ENCODE data around the gene PRAME. TPM values are rescaled to one million over a fixed set of nuclear protein-coding genes. Genes with fewer than 3 reads are reported as not detected.
"Not testable (repeated sequence)": the region's sequence is repeated elsewhere in the genome, so short reads cannot be mapped to it uniquely, and the experiment has no call there.

The PRAME gene
- total and polyA plus RNA-seq, 9 donors: 0.28 TPM; not detected in 8

DNA sequence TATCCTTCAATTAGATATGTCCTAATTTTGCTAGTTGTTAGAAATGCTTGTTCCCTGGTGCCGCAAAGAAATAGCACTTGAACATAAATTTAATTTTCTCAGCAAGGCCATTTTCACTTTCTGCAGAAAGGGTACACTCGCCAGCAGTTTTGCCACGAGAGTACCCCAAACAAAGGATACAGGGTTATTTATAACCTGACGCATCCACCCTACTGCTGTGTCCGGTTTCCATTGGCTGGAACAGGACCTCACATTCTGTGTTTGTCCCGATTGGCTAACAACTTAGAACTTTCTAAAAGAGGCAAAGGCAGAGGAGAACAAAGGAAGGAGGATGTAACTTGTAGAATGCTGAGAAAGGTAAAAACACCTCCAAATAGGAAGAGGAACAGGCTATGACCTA, 49.2 kb downstream of the PRAME start:
- not testable (repeated sequence) for H3K9me3 ChIP-seq (replicated peaks; ENCODE audit: control insufficient read depth, low read depth, low read length); DNase-seq; H3K4me3 ChIP-seq (ENCODE audit: low read length); H3K27ac ChIP-seq (ENCODE audit: low read length); H3K36me3 ChIP-seq (ENCODE audit: control insufficient read depth, insufficient read depth, low read length); H3K27me3 ChIP-seq (ENCODE audit: control insufficient read depth, insufficient read depth, low read length)
- H3K4me1 ChIP-seq (ENCODE audit: control insufficient read depth, insufficient read depth, low read length): peaks cover 15% of the 10 kb centered on the region
- WGBS (ENCODE audit: insufficient coverage): 87% methylated on average over 3 of the region's 6 CpGs

DNA sequence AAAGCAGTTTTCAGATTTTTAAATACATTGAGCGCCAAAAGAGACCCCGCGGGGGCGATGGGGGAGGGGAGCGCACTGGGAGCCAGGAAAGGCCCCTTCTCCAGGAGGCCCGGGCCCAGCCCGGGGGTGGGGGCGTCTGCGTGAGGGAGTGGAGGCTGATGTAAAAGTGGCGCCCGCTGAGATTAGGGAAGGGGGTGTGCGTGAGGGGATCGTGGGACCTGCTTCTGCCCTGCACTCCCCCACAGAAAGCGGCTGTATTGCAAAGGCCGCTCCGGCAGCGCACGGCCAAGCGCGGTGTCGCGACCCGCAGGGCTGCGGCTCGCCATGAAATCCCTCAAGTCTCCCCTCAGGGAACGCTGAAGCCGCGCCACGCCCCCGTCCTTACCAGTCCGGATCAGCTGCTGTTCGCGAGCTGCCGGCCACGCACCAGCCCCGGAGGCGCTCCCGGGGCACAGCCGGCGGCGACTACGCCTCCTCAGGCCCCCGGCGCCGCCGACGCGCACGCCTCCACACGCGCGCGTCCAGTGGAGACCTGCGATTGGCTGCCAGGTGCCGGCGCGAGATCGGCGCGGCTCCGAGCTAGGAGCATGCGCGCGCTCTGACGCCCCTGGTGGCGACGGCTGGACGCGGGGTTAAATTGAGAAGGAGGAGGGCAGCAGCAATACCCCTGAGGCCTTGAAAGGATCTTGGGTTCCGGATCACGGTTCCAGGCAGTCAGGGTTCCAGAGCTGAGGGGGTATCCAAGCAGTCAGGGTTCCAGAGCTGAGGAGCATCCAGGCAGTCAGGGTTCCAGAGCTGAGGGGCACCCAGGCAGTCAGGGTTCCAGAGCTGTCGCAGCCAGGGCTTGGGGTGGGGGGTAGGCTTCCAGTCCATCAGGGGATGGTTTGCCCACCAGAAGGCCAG, 50.5 kb downstream of the PRAME start, which contains the start of gene ZNF280B:
TSS of gene ZNF280B (minus strand) at position 469 of the 903 bp plus-strand sequence. CDS start 19,344 bp downstream, outside the sequence.
- peak; percentile 88 for DNase-seq
- H3K4me1 ChIP-seq (ENCODE audit: control insufficient read depth, insufficient read depth, low read length): peaks cover 7% of the 10 kb centered on the region
- no peak within 1 kb of the TSS for H3K27ac ChIP-seq (ENCODE audit: low read length)
- peaks cover 2% of the 10 kb centered on the region for H3K9me3 ChIP-seq (replicated peaks; ENCODE audit: control insufficient read depth, low read depth, low read length)
- H3K27me3 ChIP-seq (ENCODE audit: control insufficient read depth, insufficient read depth, low read length): no peaks in the 10 kb centered on the region
- H3K4me3 ChIP-seq (ENCODE audit: low read length): peak within 1 kb of the TSS; percentile 63
- under 1% methylated on average over 62 of the region's 72 CpGs for WGBS (ENCODE audit: insufficient coverage)
- H3K36me3 ChIP-seq (ENCODE audit: control insufficient read depth, insufficient read depth, low read length): no peaks in the 10 kb centered on the region

DNA sequence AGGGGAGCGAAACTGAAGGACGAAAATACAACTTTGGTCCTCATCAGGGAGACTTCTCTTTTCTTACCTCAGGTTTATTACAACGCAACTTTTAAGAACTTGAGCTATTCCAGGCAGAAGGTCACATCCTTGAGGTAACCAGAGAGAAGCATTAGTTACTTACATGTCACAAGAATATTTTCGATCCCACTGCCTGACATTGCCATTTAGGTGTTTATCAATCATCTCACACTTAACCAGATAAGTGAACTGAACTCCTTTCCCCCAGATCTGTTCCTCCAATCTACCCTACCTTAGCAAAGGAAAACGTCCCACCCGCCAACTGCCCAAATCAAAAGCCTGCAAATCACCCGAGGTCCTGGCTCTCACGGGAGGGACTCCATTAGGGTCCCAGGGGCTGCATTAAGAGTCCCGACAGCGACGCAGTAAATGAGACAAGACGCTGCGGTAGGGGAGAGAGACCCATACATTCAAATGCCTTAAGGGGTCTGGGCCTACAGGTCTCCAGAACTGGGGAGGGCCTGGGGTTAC, 51.3 kb downstream of the PRAME start:
- Histone ChIP-seq H3K36me3 (ENCODE audit: control insufficient read depth, insufficient read depth, low read length) (no peaks in the 10 kb centered on the region), H3K9me3 (replicated peaks; ENCODE audit: control insufficient read depth, low read depth, low read length) (peaks cover 2% of the 10 kb centered on the region), H3K27me3 (ENCODE audit: control insufficient read depth, insufficient read depth, low read length) (no peaks in the 10 kb centered on the region), H3K4me3 (ENCODE audit: low read length) (peak overlapping the region; percentile 63), H3K27ac (ENCODE audit: low read length) (no peak overlapping the region), H3K4me1 (ENCODE audit: control insufficient read depth, insufficient read depth, low read length) (peaks cover 7% of the 10 kb centered on the region)
- 14% methylated on average over 9 of the region's 13 CpGs for WGBS (ENCODE audit: insufficient coverage)
- peak; percentile 8 for DNase-seq

DNA sequence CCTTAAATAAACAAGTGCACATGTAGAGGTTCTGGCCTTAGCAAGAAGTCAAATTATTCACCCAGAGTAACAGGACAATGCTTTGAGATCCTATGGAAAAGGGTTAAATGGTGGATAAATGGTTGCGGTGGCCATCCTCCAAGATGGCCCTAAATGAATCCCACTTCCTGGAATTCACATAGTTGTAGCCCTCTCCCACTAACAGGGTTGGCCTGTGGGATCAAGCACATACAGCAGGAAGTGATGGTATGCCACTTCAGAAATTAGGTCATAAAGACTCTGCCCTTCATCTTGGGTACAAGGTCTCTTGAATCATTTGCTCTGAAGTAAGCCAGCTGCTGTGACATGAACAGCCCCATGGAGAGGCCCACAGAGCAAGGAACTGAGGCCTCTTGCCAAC, 52.3 kb downstream of the PRAME start:
- no peak for DNase-seq
- no CpG with 5 or more reads among the region's 1 CpG for WGBS (ENCODE audit: insufficient coverage)
- H3K27ac ChIP-seq (ENCODE audit: low read length): no peak overlapping the region
- H3K27me3 ChIP-seq (ENCODE audit: control insufficient read depth, insufficient read depth, low read length): no peaks in the 10 kb centered on the region
- no peaks in the 10 kb centered on the region for H3K36me3 ChIP-seq (ENCODE audit: control insufficient read depth, insufficient read depth, low read length)
- H3K4me3 ChIP-seq (ENCODE audit: low read length): no peak overlapping the region
- peaks cover 2% of the 10 kb centered on the region for H3K9me3 ChIP-seq (replicated peaks; ENCODE audit: control insufficient read depth, low read depth, low read length)
- peaks cover 7% of the 10 kb centered on the region for H3K4me1 ChIP-seq (ENCODE audit: control insufficient read depth, insufficient read depth, low read length)

DNA sequence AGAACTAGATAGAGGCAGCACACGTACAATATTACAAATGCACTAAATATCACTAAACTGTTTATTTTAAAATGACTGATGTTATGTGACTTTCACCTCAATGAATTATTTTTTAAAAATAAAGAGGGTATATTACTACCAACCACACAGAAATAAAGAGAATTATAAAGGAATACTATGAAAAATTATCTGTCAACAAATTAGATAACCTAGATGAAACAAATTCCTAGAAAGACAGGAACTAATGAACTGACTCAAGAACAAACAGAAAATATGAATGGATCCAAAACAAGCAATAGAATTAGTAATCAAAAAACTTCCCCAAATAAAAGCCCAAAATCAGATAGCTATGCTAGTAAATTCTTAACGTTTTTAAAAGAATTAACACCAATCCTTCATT, 60.8 kb downstream of the PRAME start:
- Histone ChIP-seq H3K9me3 (replicated peaks; ENCODE audit: control insufficient read depth, low read depth, low read length) (no peaks in the 10 kb centered on the region), H3K27ac (ENCODE audit: low read length) (no peak overlapping the region), H3K36me3 (ENCODE audit: control insufficient read depth, insufficient read depth, low read length) (peaks cover 6% of the 10 kb centered on the region), H3K27me3 (ENCODE audit: control insufficient read depth, insufficient read depth, low read length) (no peaks in the 10 kb centered on the region), H3K4me1 (ENCODE audit: control insufficient read depth, insufficient read depth, low read length) (no peaks in the 10 kb centered on the region), H3K4me3 (ENCODE audit: low read length) (no peak overlapping the region)
- no CpG with 5 or more reads among the region's 2 CpGs for WGBS (ENCODE audit: insufficient coverage)
- no peak for DNase-seq

Other genes starting within 250 kb of the PRAME start
- 3.1 TPM for gene ZNF280B, start 50.5 kb downstream of the PRAME start, total RNA-seq
- gene ZNF280B, start 50.5 kb downstream of the PRAME start, polyA plus RNA-seq (ENCODE audit: insufficient read depth in 1 of 8, insufficient read length in 8 of 8, low replicate concordance in 1 of 8): 1 to 10 TPM; 3.8 to 9.3 (median 4.3) TPM
- 0.09 TPM for gene ZNF280A, start 39.0 kb downstream of the PRAME start, total RNA-seq
- under 1 TPM in 1 of 8 donors, not detected in 7; 0.08 TPM for gene ZNF280A, start 39.0 kb downstream of the PRAME start, polyA plus RNA-seq (ENCODE audit: insufficient read depth in 1 of 8, insufficient read length in 8 of 8, low replicate concordance in 1 of 8)
- gene GGTLC2, start 85.3 kb upstream of the PRAME start, total RNA-seq: not detected
- gene GGTLC2, start 85.3 kb upstream of the PRAME start, polyA plus RNA-seq (ENCODE audit: insufficient read depth in 1 of 8, insufficient read length in 8 of 8, low replicate concordance in 1 of 8): not detected